Lower lobe of right lung (tissue), 2 donors: ENCODE measurements around the gene PRXL2C. TPM values are rescaled to one million over a fixed set of nuclear protein-coding genes. Genes with fewer than 3 reads are reported as not detected.
A peak's percentile ranks its signal among the peaks of the same experiment; 100 is the strongest.
"Not testable (repeated sequence)": the region's sequence is repeated elsewhere in the genome, so short reads cannot be mapped to it uniquely, and the experiment has no call there.

Source experiments
- ATAC-seq, 2 donors: fragments of 200-7000 bp; cut with Tn5 transposase; one replicate each; pipeline ENCODE4 v1.9.1; 2020 to 2022; ENCODE audit warnings: mild to moderate bottlenecking in 2 of 2, moderate library complexity in 2 of 2
- DNase-seq: peaks from one replicate; pipeline ENCODE4 v3.0.0-alpha.2; 2020
- H3K27ac ChIP-seq: fragments of 200-600 bp; one replicate; pipeline ENCODE4 v1.8.0; 2022
- H3K27me3 ChIP-seq: fragments of 200-600 bp; one replicate; pipeline ENCODE4 v1.8.0; 2022; ENCODE audit warnings: low read depth
- H3K36me3 ChIP-seq: fragments of 200-600 bp; one replicate; pipeline ENCODE4 v1.8.0; 2022; ENCODE audit warnings: mild to moderate bottlenecking
- H3K4me1 ChIP-seq: fragments of 200-600 bp; one replicate; pipeline ENCODE4 v1.8.0; 2022
- H3K4me3 ChIP-seq: fragments of 200-600 bp; one replicate; pipeline ENCODE4 v1.8.0; 2022; ENCODE audit warnings: mild to moderate bottlenecking
- H3K9me3 ChIP-seq: fragments of 200-600 bp; one replicate; pipeline ENCODE4 v1.8.0; 2022
- intact Hi-C: fragments of 100-400 bp; cut with DNase I; formaldehyde crosslinking; loops from one replicate; pipeline ENCODE4 v1.11.0; 2022
- total RNA-seq: library from RNA; stranded (reverse); fragmentation: NEBNext Ultra II Directional; extraction: Animal tissue kit (Norgen Biotek cat#: 25700); gene quantifications from one replicate; pipeline ENCODE4 v1.2.1, GENCODE V29; 2021
- TF ChIP-seq, protein P1 (sequence below): fragments of 200-600 bp; IDR thresholded peaks from one replicate; pipeline ENCODE4 v1.8.0; 2022; ENCODE audit warnings: antibody characterized with exemption, mild to moderate bottlenecking
- donor health status: DM: no; HTN: yes; CAD: no; lungs with severe emphysema.

PRXL2C gene
- total RNA-seq, 1 donor from 2014 or later, result 28.0 TPM

DNA sequence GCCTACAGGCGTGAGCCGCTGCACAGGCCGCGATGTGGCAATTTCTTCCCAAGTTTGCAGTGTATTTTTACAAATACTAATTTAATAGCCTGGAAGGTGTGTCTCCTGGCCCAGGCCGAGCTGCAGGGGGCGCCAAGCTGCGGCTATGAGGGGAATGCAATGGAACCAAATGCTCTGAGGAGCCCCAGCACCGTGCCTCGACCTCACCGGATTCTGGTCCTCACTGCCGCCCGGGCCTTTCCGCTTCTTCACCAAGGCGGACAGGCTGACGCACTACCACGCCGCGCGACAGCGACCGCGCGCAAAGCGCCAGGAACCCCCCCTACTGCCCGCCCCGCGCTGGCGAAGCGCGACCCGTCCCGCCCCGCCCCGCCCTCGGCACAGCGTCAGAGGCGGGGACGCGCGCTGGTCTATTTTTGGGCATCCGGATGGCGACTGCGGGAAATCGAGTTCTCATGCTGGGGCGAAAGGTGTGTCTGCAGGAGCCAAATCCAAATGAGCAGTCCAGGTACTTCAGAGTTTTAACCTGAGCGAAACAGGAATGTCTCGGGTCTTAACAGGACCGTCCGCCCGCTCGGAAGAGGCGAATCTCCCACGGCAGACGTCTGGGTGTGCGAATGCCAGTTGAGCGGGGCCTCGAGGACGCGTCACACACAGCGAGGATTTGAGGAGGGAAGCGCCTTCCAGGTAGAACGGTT, 31.7 kb upstream of the PRXL2C start:
- Histone ChIP-seq H3K27me3 (no peaks in the 10 kb centered on the region), H3K27ac (peak overlapping the region; percentile 73), H3K4me3 (peak overlapping the region; percentile 67), H3K9me3 (no peaks in the 10 kb centered on the region), H3K4me1 (peaks cover 6% of the 10 kb centered on the region), H3K36me3 (no peaks in the 10 kb centered on the region)
- peak; percentile 98 for ATAC-seq
- intact Hi-C loops, result no loop called here
- TF ChIP-seq, protein P1, sequence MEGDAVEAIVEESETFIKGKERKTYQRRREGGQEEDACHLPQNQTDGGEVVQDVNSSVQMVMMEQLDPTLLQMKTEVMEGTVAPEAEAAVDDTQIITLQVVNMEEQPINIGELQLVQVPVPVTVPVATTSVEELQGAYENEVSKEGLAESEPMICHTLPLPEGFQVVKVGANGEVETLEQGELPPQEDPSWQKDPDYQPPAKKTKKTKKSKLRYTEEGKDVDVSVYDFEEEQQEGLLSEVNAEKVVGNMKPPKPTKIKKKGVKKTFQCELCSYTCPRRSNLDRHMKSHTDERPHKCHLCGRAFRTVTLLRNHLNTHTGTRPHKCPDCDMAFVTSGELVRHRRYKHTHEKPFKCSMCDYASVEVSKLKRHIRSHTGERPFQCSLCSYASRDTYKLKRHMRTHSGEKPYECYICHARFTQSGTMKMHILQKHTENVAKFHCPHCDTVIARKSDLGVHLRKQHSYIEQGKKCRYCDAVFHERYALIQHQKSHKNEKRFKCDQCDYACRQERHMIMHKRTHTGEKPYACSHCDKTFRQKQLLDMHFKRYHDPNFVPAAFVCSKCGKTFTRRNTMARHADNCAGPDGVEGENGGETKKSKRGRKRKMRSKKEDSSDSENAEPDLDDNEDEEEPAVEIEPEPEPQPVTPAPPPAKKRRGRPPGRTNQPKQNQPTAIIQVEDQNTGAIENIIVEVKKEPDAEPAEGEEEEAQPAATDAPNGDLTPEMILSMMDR, result peak; percentile 57
- DNase-seq, result peak; percentile 90

DNA sequence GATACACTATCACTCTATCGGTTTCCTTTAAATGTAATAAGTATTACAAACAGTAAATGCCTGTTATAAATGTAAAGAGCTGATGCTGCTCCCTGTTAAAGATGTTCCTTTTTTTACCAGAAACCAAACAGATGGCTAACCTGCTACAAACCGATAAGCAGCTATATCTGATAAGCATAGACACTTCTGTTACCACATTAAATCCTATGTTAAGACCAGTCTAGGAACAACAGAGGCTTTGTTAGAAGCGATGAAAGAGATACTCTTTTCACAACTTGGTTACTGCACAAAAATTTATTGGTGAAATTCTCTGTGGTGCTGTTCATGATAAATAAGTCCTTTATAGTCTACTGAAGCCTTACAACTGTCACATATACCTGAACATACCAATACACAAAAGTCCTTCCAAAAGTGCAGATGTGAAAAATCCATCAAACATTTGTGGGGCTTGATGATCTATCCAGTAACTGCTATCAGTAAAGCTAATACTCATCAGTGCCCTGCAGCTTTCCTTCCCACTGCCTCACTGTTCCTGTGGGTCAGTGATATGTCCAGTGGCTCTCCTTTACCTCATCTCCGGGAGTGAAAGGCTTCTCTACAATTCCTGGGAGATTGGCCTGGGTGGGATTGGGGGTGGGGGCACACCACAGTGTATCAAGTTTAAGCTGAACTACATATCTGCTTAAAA, 25.8 kb upstream of the PRXL2C start:
- DNase-seq, result no peak
- Histone ChIP-seq H3K9me3 (no peaks in the 10 kb centered on the region), H3K27me3 (no peaks in the 10 kb centered on the region), H3K4me3 (no peak overlapping the region), H3K27ac (no peak overlapping the region), H3K4me1 (no peaks in the 10 kb centered on the region), H3K36me3 (no peaks in the 10 kb centered on the region)
- TF ChIP-seq, protein P1, result no peak
- intact Hi-C loops, result no loop called here
- ATAC-seq, result no peak

DNA sequence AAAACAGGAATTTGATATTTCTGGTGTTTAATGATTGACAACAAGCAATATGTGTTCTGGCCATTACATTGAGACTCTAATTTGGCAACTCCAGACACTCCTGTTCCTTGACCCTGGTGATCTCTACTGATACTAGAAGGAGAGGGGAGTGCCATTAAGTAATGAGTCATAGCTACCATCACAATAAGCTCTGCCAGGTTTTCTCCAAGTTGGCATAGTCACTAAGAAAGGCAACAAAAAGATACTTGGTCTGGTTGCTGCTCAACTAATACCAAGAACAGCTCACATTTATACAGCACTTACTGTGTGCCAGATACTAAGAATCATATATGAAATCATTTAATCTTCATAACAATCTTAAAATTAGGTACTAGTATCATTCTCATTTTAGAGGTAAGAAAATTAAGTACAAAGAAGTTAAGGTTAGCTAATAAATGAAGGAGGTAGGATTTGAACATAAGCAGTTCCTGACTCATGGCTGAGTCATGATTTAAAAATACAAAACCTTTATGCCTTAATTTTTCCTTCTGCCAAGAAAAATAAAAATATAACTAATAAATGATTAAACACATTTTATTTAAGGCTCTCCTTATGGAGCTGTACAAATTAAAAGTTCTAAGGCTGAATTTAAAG, 19.9 kb upstream of the PRXL2C start:
- intact Hi-C loops, result no loop called here
- TF ChIP-seq, protein P1, result no peak
- no peak overlapping the region for H3K27ac ChIP-seq
- ATAC-seq (no peak), DNase-seq (no peak)
- no peak overlapping the region for H3K4me3 ChIP-seq
- no peaks in the 10 kb centered on the region for H3K27me3 ChIP-seq
- H3K36me3 ChIP-seq, result no peaks in the 10 kb centered on the region
- no peaks in the 10 kb centered on the region for H3K9me3 ChIP-seq
- H3K4me1 ChIP-seq, result no peaks in the 10 kb centered on the region

DNA sequence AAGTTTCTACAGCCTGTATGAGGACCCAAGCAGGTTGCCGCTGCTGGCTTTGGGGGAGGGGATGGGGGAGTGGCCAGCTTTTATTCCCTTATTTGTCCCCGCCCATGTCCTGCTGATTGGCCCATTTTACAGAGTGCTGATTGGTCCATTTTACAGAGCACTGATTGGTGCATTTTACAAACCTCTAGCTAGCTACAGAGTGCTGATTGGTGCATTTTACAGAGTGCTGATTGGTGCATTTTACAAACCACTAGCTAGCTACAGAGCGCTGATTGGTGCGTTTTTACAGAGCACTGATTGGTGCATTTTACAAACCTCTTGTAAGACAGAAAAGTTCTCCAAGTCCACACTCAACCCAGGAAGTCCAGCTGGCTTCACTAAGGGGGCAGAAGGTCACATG, 18.7 kb upstream of the PRXL2C start:
- H3K27ac ChIP-seq, intact Hi-C loops: not testable (repeated sequence)

DNA sequence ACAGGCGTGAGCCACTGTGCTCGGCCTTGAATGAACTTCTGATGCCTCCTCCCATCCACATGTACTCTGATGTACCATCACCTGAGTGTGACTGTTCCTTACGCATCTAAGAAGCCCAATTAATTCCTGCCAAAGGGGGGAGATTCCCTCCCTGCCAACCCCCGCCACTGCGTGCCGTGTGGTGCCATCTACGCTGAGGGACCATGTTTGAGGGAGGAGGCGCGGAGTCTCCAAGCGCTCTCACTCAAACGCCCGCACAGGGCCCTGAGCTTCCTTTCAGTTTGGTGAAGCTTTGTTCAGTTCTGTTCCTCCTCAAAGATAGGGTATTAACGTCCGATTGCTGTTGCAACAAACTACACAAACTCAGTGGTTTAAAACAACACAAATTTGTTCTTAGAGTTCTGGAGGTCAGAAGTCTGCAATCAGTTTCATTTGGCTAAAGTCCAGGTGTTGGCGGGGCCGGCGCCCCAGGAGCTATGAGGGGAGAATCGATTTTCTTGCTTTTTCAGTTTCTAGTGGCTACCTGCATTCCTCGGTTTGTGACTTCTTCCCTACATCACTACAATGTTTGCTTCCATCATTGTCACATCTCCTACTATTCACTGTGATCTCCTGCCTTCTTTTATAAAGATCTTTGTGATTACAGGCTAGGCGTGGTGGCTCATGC, 13.9 kb upstream of the PRXL2C start:
- DNase-seq (no peak), ATAC-seq (no peak)
- Histone ChIP-seq H3K27ac (no peak overlapping the region), H3K36me3 (no peaks in the 10 kb centered on the region), H3K4me3 (no peak overlapping the region), H3K27me3 (no peaks in the 10 kb centered on the region), H3K9me3 (no peaks in the 10 kb centered on the region), H3K4me1 (no peaks in the 10 kb centered on the region)
- TF ChIP-seq, protein P1, result no peak
- intact Hi-C loops, result loop anchor here (10.0 kb wide), 1 partner anchor 344 kb away; no protein-coding TSS in a partner anchor

More for the DNA sequence above, 18.7 kb upstream of the PRXL2C start:
- H3K9me3 ChIP-seq, H3K4me1 ChIP-seq, H3K4me3 ChIP-seq, H3K36me3 ChIP-seq, DNase-seq, H3K27me3 ChIP-seq, ATAC-seq: not testable (repeated sequence)
